IPS DF 19.7 (cell line): ENCODE data around the gene HS1BP3.

ENCODE experiments used
- DNase-seq: peaks from one replicate; pipeline ENCODE4 v3.0.0-alpha.2; 2013; ENCODE audit warnings: low read depth, low spot score

The HS1BP3 gene, protein sequence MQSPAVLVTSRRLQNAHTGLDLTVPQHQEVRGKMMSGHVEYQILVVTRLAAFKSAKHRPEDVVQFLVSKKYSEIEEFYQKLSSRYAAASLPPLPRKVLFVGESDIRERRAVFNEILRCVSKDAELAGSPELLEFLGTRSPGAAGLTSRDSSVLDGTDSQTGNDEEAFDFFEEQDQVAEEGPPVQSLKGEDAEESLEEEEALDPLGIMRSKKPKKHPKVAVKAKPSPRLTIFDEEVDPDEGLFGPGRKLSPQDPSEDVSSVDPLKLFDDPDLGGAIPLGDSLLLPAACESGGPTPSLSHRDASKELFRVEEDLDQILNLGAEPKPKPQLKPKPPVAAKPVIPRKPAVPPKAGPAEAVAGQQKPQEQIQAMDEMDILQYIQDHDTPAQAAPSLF

DNA sequence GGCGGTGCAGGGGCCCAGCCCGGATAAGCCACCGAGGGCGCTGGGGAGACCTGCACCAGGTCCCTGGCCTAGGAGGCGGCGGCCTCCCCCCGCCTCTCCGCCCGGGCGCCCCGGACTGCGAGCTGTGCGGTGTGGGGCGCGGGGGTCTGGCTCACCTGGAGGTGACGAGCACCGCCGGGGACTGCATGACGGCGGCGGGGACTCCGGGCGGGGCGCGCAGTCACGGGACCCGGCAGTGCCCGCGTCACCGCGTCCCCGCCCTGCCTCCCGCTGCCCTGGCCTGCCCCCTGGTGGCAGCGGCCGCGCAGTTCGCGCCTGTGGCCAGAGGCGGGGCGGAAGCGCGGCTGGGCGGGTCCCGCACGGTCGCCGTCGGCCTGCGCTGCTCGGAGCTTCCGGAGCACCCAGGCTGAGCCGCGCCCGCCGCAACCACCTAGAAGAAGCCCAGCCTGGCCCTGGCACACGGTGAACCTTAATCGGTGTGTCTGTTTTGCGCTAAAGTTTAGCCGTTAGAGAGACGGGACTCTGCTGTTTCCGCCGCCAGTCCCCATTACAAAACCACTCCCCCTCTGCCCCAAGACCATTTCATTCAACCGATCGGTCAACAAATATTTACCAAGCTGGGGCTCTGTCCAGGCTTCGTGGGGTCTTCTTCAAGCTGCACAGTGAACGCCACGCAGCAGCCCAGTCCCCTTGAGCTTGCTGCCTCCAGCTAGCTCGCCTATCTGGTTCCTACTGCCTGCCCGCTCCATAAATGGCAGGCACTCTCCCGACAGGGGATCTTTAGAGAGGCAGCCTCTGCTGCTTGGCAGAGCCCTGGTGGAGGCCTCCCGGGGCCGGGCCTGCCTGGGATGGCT is at the start of gene HS1BP3:
TSS of gene HS1BP3 (minus strand) at position 222 of the 854 bp plus-strand sequence. CDS start at position 187, 35 bp downstream.
- no peak for DNase-seq

DNA sequence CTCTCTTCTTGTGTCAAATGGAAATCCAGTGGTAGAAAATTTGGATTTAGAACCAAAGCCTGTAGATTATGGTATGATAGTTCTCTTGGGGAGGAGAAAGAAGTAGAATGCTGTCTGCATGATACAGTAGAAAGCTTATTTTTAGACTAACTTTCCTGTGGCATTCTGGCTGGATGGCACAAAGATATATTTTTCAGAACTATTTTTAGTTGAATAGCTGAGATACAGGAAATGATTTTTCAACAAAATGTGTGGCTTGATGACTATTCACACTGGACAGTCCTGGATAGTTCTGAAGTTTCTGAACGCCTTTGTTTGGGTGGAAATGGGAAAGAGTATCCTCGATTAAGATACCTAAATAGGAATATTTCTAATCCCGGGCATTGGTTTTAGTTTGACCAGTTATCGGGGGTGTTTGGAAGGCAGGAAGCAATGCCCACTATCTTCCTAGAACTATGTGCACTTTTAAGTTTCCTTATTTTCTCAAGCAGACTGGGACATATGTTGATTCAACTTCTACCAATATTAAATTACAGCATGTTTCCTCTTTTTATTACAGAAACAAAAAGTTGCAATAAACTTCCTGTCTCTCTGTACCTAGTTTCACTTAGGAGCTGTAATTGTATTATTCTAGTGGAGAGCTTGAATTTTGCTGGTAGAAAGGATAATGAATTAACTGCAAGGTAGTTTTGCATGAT is 48.2 kb upstream of the HS1BP3 start:
- DNase-seq: no peak

DNA sequence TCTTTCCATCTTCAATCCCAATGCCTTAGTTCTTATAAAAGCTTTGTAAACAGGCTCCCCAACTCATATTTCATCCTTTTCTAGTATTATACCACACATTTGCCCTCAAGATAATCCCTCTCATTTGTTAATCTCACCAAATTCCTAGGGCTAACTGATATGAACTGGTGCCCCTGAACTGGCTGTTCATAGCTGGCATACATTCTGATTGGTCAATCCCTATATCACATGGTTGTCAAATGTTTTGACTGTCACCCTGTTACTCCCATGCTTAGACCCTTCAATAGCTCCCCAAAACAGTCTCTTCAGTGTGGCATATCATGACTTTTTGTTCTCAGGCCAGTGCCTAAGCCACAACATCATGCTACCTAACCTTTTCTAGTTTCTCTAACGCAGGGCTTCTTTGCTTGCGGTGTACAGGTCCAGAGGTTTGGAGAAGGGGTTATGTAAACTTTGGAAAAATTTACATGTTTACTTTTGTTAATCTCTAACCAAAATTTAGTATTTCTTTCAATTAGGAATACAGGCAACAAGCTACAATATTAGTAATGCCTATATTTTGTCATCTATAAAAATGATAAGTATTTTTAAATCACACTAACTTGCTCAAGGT is 46.5 kb upstream of the HS1BP3 start:
- no peak for DNase-seq

DNA sequence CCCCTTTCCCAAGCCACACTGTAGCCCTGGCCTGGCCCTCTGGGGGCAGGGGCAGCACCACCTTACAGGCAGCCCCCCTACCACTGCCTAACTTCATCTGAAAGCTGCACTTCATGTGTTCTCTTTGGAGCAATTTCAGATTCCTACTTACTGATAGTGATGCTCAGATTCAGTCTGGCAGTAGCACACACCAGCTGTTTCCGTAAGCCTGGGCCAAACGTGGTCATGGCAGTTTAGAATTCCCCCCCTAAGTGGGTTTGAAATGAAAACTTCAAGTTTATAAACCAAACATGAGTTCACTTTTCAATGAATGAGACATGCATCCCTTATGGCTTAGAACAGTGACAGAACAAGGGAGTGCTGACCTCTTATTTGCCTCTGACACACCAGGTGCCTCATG is 45.5 kb upstream of the HS1BP3 start:
- no peak for DNase-seq

DNA sequence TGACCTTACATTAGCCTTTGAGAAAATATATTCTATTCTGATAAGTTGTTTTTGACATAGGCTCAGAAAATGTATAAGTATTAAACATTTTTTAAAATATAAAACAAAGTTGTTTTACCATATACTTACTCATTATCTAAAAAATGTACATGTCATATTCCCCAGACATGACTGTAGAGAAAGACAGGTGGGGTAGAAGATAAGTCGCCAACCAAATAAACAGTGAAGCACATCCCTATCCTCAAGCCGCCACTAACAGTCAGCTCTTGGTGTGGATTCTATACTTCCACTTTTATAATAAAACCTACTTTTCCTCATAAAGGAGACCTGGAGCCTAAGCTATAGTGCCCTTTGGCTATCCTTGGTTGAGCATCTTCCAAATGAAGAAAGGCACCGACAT is 42.4 kb upstream of the HS1BP3 start:
- no peak for DNase-seq

DNA sequence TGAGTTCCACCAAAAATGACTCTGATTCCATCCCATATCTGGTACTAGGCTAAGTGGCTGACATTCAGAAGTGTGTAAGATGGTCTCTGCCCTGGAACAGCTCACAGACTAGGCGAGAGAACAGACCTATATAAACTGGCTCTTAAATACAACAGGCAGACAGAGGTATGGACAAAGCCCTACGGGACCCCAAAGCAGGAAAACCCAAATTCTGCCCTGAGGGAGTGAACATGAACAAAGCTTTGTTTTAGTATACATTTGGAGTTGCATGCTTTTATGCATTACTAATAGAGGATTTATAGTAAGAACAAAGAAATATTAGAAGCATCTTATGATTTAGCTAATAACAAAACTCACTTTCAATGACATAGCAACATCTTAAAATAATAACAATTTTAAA is 41.2 kb upstream of the HS1BP3 start:
- DNase-seq: no peak

DNA sequence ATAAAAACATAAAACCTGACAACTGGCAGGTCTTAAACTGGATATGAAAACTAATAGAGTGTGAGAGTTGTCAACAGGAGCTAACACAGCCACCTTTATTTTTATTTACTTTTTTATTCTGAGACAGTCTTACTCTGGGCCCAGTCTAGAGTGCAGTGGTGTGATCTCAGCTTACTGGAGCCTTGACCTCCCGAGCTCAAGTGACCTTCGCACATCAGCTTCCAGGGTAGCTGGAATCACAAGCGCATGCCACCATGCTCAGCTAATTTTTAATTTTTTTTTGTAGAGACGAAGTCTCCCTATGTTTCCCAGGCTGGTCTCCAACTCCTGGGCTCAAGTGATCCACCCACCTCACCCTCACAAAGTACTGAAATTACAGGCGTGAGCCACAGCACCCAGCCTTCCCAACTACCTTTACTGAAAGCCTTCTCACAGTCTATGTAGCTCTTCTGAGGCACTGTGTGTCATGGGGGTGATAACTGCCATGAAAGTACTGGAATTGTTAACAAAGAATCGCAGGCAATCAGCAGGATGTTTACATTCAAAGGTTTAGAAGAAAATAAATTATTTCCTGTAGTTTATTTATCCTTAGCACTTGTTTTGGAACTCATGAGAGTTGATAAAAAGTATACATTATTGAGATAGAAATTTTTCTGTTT is 40.3 kb upstream of the HS1BP3 start:
- no peak for DNase-seq

DNA sequence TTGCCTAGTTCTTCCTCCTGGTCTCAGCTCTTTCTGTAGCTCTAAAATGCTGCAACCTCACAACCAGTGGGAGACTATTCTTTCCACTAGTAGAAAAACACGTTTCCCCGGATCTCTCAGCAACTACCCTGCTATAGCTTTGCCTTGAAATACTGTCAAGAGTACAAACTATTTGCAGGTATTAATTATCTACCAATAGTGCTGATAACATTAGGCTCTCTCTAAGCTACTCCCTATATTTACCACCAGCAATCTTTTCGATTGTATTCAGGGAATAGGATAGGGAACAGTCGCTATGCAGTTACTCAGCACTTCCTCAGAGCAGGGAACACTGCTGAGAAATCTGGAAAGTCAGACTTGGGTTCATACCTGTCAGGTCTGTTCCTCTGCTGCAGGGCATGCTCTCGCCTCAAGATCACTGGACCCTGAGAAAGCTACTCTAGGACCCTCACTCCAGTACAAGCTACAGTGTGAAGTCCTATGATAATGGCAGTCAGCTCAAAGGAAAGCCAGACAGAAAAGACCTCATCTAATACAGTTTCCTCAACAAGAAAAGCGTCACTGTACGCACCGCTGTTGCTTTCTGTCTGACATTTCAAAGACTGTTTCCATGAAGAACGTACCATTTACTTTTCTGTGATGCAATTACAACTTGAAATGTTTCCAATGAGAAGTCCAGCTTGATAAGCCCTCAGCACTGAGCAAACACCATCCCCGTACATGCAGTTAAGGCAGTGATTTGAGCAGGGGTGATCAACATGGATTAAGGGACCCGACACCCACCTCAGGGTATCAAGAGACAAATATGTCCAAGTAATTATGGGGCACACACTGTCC is 38.7 kb upstream of the HS1BP3 start:
- no peak for DNase-seq

DNA sequence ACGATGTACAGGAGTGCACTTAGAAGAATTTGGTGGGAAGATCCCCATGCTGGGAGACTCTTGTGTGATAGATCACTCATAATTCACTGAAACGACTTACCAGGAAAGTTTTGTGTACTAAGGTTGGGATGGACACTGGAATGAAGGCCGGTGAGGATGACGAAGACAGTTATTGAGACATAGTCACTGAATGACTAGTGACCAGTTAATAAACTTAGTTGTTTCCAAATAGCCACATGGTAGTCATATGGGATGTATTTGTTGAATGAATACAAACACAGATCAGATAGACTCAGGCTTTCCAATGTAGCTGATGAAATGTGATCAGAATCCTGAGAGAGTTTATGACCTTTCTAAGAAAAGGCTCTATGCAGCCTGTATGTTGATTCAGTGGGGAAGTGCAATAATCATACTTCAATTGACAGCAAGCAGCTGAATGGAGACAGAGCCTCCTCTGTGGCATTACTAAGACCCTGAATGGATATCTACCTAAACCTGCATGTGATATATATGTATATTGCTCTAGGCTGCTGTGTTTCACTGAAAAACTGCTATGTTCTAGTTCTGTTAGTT is 36.4 kb upstream of the HS1BP3 start:
- no peak for DNase-seq

DNA sequence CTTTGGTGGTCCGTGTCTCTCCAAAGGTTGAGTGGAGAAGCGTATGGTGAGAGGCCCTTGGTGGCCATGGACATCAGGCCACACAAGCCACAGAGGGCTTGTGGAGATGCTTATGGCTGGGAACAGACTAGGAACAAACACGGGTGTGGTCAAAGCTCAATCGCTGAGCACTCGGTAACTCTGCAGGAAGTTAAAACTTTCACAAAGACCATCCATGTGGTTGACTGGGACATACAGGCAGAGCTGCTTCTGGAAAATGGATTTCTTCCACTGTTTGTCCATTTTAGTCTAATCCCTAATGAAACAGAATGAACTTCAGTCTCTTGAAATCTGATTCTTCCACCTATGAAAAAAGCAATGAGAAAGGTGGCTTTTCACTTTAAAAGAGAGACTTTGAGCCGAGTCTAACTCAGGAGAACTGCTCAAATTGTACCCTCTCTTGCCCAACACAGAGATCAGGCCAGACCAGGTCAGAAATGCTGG is 33.7 kb upstream of the HS1BP3 start:
- DNase-seq: no peak

DNA sequence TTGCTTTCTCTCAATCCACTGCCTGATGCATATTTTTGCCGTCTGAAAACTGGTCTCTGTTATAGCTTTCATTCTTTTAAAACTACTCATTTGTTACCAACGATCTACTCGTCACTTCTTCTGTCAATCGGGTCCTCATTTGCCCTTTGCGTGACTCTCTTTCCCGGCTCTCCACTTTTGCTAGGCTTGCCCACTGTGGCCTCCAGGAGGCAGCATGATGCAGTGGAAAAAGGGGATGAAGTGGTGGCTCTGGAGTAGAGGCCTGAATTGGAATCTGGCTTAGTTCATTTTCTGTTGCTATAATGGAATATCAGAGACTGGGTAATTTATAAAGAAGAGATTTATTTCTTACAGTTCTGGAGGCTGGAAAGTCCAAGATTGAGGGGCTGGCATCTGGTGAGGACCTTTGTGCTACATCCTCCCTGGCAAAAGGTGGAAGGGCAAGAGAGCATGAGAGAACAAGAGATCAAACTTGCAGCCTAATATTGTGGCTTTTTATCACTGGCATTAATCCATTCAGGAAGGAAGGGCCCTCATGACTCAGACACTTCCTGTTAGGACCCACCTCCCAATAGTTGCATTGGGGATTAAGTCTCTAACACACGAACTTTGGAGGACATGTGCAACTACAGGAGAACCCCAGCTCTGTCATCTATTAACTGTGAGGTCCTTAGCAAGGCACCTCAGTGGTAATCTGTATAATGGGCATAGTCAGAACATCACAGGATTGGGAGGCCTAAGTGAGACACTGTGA is 31.4 kb upstream of the HS1BP3 start:
- no peak for DNase-seq

DNA sequence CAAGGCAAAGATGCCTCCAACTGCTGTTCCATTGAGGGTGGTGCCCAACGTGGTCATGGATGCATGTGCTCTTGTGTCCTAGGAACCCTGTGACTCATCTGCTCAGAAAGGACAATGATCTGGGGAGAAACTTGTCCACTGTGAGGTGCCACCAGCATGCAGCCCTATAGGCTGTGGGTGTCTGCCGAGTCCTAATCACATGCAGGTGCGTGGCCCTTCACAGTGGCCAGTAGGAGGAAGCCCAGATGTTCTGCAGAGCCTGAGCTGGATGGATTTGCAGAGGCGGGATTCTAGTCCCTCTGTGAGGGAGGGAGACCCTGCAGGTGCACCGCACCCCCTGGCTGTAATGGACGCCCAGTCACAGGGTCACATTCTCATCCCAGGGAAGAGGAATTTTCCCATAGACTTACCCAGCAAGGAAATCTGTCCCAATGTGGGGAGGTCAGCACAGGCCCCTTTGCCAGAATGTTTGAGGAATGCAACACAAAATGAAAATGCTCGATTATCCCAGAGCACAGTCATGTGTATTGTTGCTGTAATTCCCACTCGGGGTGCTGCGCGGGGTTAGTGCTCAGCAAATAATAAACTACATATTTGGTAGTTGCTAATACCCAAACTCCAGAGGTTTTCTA is 30.0 kb upstream of the HS1BP3 start:
- no peak for DNase-seq

DNA sequence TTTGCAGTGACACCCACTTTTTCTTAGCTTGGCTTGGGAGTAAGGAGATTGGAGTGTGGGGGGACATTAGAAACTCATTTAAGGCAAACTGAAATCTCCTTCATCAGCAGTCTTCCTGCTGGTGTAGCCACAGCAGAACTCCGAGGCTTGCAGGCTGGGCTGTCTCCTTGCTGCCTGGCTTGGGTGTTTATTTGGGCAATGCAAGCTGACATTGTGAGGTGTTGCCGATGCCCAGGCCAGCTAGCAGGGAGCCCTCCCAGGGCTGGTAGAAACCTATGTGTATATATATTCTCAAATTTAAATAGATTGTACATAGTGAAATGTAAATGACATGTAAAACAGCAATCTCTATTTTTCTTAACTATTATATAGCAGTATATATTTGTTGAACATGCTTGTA is 27.9 kb upstream of the HS1BP3 start:
- DNase-seq: no peak

DNA sequence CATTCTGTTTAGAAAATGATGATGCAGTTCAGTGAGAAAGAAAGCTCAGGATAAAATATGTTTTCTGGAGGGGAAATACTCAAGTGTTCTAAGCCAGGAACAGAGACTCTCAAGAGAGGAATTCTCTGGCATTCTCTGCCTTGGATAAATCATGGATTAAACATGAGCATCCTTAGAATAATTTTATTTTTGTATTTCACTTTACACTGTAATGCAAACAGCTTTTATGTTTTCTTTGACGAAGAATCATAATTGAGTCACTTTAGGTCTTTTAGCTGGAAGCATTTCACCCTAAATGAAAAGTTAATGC is 27.1 kb upstream of the HS1BP3 start:
- no peak for DNase-seq

DNA sequence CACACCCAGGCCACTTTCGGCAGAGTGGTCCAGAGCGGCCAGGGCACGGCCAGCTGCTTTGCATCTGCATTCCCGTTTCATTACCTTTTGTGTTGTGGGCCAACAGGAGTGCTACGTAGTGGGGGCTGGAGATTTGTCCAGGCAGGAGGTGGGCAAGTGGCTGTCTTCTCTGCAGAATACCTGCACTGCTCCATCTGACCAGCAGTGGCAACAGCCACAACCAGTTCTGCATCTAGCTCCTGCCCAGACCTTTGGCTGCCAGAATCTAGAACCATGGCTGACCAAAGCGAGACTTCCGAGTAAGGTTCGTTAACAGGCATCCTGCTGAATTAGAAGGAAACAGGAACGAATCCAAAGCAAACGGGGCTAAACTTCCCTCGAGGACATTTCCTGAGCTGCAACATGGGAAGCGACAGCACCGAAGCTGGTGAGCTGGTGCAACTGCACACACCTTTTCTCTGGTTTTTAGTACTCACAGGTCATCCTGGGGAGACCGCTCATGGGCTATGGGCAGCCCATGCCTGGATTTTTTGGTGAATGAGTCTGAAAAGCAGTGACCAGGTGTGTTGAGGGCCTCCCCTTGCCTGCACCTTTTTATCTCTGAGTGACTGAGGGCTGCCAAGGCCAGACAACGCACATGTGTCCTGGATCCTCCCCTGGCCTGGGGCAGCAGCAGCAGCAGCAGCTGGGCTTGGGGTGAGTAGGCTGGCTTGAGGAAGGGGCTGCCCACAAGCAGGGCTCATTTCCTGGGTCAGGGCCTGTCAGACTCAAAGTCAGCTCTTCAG is 26.6 kb upstream of the HS1BP3 start:
- DNase-seq: no peak

DNA sequence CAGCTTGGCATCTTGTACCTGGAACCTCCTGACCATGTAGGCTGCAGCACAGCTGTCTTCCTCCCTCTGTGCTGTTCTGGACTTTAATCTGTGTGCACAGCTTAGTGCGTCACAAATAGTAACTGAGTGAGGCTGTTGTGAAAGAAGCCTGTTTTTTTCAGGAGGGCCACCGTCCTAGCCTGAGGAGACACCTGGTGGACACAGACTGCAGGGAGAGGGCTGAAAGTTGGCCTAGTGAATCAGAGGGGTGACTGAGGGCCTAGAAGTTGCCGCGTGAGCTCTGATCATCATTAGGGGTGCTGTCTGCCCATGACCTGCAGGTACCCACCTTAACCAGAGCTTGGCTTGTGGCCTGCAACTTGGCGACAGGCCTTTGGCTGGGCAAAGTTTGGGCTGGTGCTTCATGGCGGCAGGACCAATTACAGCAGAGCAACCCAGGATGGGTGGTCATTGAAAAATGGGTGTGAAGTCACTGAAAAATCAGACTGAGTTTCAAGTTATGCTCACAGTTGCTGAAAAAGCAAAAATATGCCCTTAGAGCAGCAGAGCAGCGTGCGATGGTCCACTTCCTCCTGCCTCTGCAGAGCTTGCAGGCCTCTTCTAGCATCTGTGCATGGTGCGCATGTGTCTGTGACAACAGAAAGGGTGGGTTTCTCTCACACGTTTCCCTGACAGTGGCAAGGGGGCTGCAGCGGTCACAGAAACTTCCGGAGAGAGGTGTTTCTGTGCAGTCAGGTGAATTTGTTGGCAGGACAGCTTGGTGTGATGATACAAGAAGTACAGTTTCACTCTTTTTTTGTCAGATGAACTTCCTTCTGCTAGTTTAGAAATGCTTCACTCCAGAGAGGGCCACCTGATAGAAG is 25.7 kb upstream of the HS1BP3 start:
- no peak for DNase-seq

DNA sequence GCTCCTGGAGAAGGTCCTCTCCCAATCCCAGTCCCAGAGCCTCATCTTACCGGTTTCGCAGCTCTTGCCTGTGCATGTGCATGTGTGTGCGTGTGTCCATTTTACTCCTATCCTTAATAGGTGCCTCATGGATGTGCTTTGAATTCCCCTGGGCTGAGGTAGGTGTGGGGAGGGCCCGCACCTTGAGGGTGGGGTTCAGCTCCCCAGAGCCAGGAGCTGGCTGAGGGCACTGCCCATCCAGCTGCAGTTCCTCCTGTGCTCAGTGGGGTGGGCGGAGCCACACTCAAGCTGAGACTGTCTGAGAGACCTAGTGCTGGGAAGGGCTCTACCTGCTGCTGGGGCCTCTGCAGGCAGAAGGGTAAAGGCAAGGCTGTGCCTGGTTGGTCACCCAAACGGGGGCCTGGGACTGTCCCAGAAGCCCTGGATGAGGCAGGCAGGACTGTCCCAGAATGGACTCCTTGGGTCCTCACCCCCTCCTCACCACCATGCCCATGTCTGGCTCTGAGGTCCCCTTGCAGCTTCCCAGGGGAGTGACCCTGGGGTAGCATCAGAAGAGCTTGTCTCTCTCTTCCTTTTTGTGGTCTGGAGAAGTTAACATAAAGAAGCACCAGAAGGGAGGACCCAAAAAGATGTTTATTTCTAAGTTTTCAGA is 24.9 kb upstream of the HS1BP3 start:
- DNase-seq: no peak
